Activated effector memory CD4-positive, alpha-beta T cell treated with Interleukin-2 at 50 U/mL for 16 hours (primary cell): ENCODE data around the gene EEF2.
"Not testable (repeated sequence)": the region's sequence is repeated elsewhere in the genome, so short reads cannot be mapped to it uniquely, and the experiment has no call there.

Source experiments
- DNase-seq: peaks from one replicate; pipeline ENCODE4 v3.0.0-alpha.2; 2020

EEF2 gene

GRCh38 chr19:4014541-4015491 is 29.6 kb upstream of the EEF2 start:
- peak; percentile 12 for DNase-seq

- no peak for DNase-seq
Observed at GRCh38 chr19:4013886-4014540, 28.8 kb upstream of the EEF2 start.

GRCh38 chr19:4012975-4013634 is 27.8 kb upstream of the EEF2 start:
- no peak for DNase-seq

- DNase-seq: no peak
Observed at GRCh38 chr19:4012092-4012974, 27.1 kb upstream of the EEF2 start.

GRCh38 chr19:4011430-4011829 is 26.2 kb upstream of the EEF2 start:
- not testable (repeated sequence) for DNase-seq

GRCh38 chr19:4010808-4011110 is 25.5 kb upstream of the EEF2 start:
- no peak for DNase-seq

- DNase-seq: no peak
Observed at GRCh38 chr19:4009990-4010807, 24.9 kb upstream of the EEF2 start.

GRCh38 chr19:4007836-4008539 is 22.7 kb upstream of the EEF2 start:
- DNase-seq: no peak

- DNase-seq: peak; percentile 95
Observed at GRCh38 chr19:4007021-4007835, 22.0 kb upstream of the EEF2 start, which contains the start of gene PIAS4. Gene PIAS4 (plus strand): TSS chr19:4007736. CDS start chr19:4007761, 25 bp downstream.

GRCh38 chr19:4005436-4005835 is 20.2 kb upstream of the EEF2 start:
- not testable (repeated sequence) for DNase-seq

- DNase-seq: not testable (repeated sequence)
Observed at GRCh38 chr19:4000798-4001197, 15.5 kb upstream of the EEF2 start.

- not testable (repeated sequence) for DNase-seq
Observed at GRCh38 chr19:3998667-3999412, 13.6 kb upstream of the EEF2 start.

- no peak for DNase-seq
Observed at GRCh38 chr19:3995607-3996006, 10.3 kb upstream of the EEF2 start.

- no peak for DNase-seq
Observed at GRCh38 chr19:3990815-3991117, 5.5 kb upstream of the EEF2 start.

GRCh38 chr19:3987619-3988371 is 2.5 kb upstream of the EEF2 start:
- DNase-seq: peak; percentile 82

- peak; percentile 37 for DNase-seq
Observed at GRCh38 chr19:3986260-3987041, 1.2 kb upstream of the EEF2 start.

GRCh38 chr19:3985643-3986259 is 488 bp upstream of the EEF2 start:
- DNase-seq: no peak

GRCh38 chr19:3984584-3984907 is 717 bp downstream of the EEF2 start:
- DNase-seq: no peak
